GM18868 (cell line): ENCODE results near the gene HES5.
"Not testable (repeated sequence)": the region's sequence is repeated elsewhere in the genome, so short reads cannot be mapped to it uniquely, and the experiment has no call there.

Experiments
- ATAC-seq: cut with Tn5 transposase; IDR thresholded peaks from one replicate; pipeline ENCODE4 v1.9.1; 2021; ENCODE audit warnings: mild to moderate bottlenecking, moderate library complexity; ENCODE audit not compliant: unreplicated experiment

HES5 gene

GRCh38 chr1:2561446-2561845, 31.4 kb upstream of the HES5 start:
- ATAC-seq = no peak

GRCh38 chr1:2560299-2561073, 30.4 kb upstream of the HES5 start:
- ATAC-seq = no peak

GRCh38 chr1:2559509-2560298, 29.6 kb upstream of the HES5 start:
- ATAC-seq = no peak

- ATAC-seq = no peak
These were observed 28.8 kb upstream of the HES5 start for GRCh38 chr1:2558861-2559260.

GRCh38 chr1:2558420-2558819, 28.4 kb upstream of the HES5 start:
- no peak for ATAC-seq

- ATAC-seq = no peak
These were observed 27.7 kb upstream of the HES5 start for GRCh38 chr1:2557482-2558400.

- ATAC-seq = no peak
These were observed 26.8 kb upstream of the HES5 start for GRCh38 chr1:2556678-2557481.

- ATAC-seq = peak; percentile 30
These were observed 26.2 kb upstream of the HES5 start, which contains the start of gene TNFRSF14 for GRCh38 chr1:2556277-2556677. TNFRSF14 (plus strand) TSS chr1:2556371; CDS start chr1:2556665, 294 bp downstream.

GRCh38 chr1:2555634-2556276, 25.7 kb upstream of the HES5 start:
- ATAC-seq = peak; percentile 30

- ATAC-seq = no peak
These were observed 24.7 kb upstream of the HES5 start for GRCh38 chr1:2554621-2555387.

GRCh38 chr1:2553871-2554620, 24.0 kb upstream of the HES5 start:
- no peak for ATAC-seq

GRCh38 chr1:2553076-2553475, 23.0 kb upstream of the HES5 start:
- ATAC-seq = not testable (repeated sequence)

- ATAC-seq = no peak
These were observed 22.1 kb upstream of the HES5 start for GRCh38 chr1:2552189-2552588.

- not testable (repeated sequence) for ATAC-seq
These were observed 21.5 kb upstream of the HES5 start for GRCh38 chr1:2551544-2551943.

GRCh38 chr1:2550309-2550861, 20.3 kb upstream of the HES5 start:
- not testable (repeated sequence) for ATAC-seq

GRCh38 chr1:2549367-2550029, 19.4 kb upstream of the HES5 start:
- not testable (repeated sequence) for ATAC-seq

- ATAC-seq = no peak
These were observed 18.1 kb upstream of the HES5 start for GRCh38 chr1:2548068-2548589.
